GM12878 (cell line): ENCODE measurements around the gene CPD. TPM values are rescaled to one million over a fixed set of nuclear protein-coding genes. Genes with fewer than 3 reads are reported as not detected.

Experiments used
- ATAC-seq: fragments of 200-7000 bp; cut with Tn5 transposase; 3 replicates; pipeline ENCODE4 v1.9.1; 2020; ENCODE audit warnings: mild to moderate bottlenecking, moderate library complexity
- BruUV-seq: library from RNA; stranded (reverse); fragments of 400-500 nt; replicated peaks from 2 replicates; lab custom pipeline; 2021; lab: Mats Ljungman, UMichigan
- CTCF ChIA-PET: fragments of 300-600 bp; sonication (Branson Sonifier 250); formaldehyde crosslinking; extraction: SDS; loops from one replicate; lab custom pipeline; 2021; ENCODE audit warnings: inconsistent platforms; lab: Yijun Ruan, JAX
- POLR2A ChIA-PET: fragments of 350-600 bp; formaldehyde crosslinking; extraction: SDS; loops from one replicate; lab custom pipeline; 2021; ENCODE audit warnings: inconsistent platforms; lab: Charles Lee
- RAD21 ChIA-PET: fragments of 300-600 bp; sonication (Branson Sonifier 250); formaldehyde crosslinking; loops from one replicate; lab custom pipeline; 2023; ENCODE audit warnings: antibody characterized with exemption; ENCODE audit not compliant: unreplicated experiment; lab: Charles Lee
- SMC1A ChIA-PET: fragments of 300-600 bp; sonication (Branson Sonifier 250); formaldehyde crosslinking; loops from one replicate; lab custom pipeline; 2023; ENCODE audit not compliant: unreplicated experiment, uncharacterized antibody; lab: Charles Lee
- DNase-seq: peaks from one replicate; pipeline ENCODE4 v3.0.0-alpha.2; 2011; ENCODE audit warnings: low read depth, low spot score
- FAIRE-seq: peaks from 3 replicates; lab custom pipeline; 2011; peaks lifted over from hg19 to GRCh38; lab: Jason Lieb, UNC
- H2AFZ ChIP-seq: 2 replicates; pipeline ENCODE4 v1.6.0; 2011; ENCODE audit warnings: low read depth, low read length, control low read depth; ENCODE audit not compliant: control insufficient read depth
- H3K27ac ChIP-seq: 2 replicates; pipeline ENCODE4 v1.5.1; 2011; ENCODE audit warnings: control low read depth; ENCODE audit not compliant: control insufficient read depth, insufficient read depth
- H3K27me3 ChIP-seq, 2 experiments: replicated peaks in 1 of 2; 2 replicates each; pipeline versions ENCODE4 v1.6.0 to v1.6.1; 2011; ENCODE audit warnings: low read length in 1 of 2; ENCODE audit not compliant: control insufficient read depth in 2 of 2, insufficient read depth in 2 of 2
- H3K36me3 ChIP-seq, 2 experiments: 2 replicates each; pipeline ENCODE4 v1.5.1; 2011; ENCODE audit warnings: low read length in 1 of 2; ENCODE audit not compliant: control insufficient read depth in 2 of 2, insufficient read depth in 2 of 2
- H3K4me1 ChIP-seq: 2 replicates; pipeline ENCODE4 v1.6.1; 2011; ENCODE audit warnings: mild to moderate bottlenecking, low read length, moderate library complexity, mixed read lengths; ENCODE audit not compliant: control insufficient read depth, insufficient read depth
- H3K4me2 ChIP-seq: 2 replicates; pipeline ENCODE4 v1.6.0; 2011; ENCODE audit warnings: control low read depth; ENCODE audit not compliant: control insufficient read depth, insufficient read depth
- H3K4me3 ChIP-seq: fragments of 200-600 bp; sonication (generic); 2 replicates; pipeline ENCODE4 v1.5.1; 2016
- H3K79me2 ChIP-seq: 2 replicates; pipeline ENCODE4 v1.6.0; 2011; ENCODE audit warnings: low read length; ENCODE audit not compliant: control insufficient read depth, insufficient read depth
- H3K9ac ChIP-seq: 2 replicates; pipeline ENCODE4 v1.8.0; 2011; ENCODE audit warnings: low read length, control low read depth, mixed read lengths; ENCODE audit not compliant: control insufficient read depth, insufficient read depth
- H3K9me3 ChIP-seq: replicated peaks from 3 replicates; pipeline ENCODE4 v1.5.1; 2011; ENCODE audit warnings: mild to moderate bottlenecking, low read length; ENCODE audit not compliant: control insufficient read depth, insufficient read depth
- H4K20me1 ChIP-seq: 2 replicates; pipeline ENCODE4 v1.6.0; 2011; ENCODE audit not compliant: control insufficient read depth, insufficient read depth
- CHD4 ChIP-seq: fragments of 200-600 bp; sonication (generic); IDR thresholded peaks from 2 replicates; pipeline ENCODE4 v1.6.1; 2016; ENCODE audit warnings: mild to moderate bottlenecking
- KAT2A ChIP-seq: conservative IDR thresholded peaks from 2 replicates; pipeline ENCODE4 v1.6.1; 2011; ENCODE audit warnings: low read depth, low read length; ENCODE audit not compliant: control insufficient read depth
- KDM1A ChIP-seq: fragments of 200-600 bp; sonication (generic); IDR thresholded peaks from 2 replicates; pipeline ENCODE4 v1.6.1; 2016; ENCODE audit warnings: borderline replicate concordance
- NFYA ChIP-seq: IDR thresholded peaks from 2 replicates; pipeline ENCODE4 v1.6.1; 2011; ENCODE audit warnings: low read depth, mild to moderate bottlenecking, low read length, improper control_type of control experiment, borderline replicate concordance
- SP1 ChIP-seq: IDR thresholded peaks from one replicate; pipeline ENCODE4 v1.6.1; 2011; ENCODE audit warnings: low read depth, low read length
- ZNF217 ChIP-seq: fragments of 450-650 bp; IDR thresholded peaks from 2 replicates; pipeline ENCODE4 v1.6.1; 2017; ENCODE audit warnings: antibody characterized with exemption, mild to moderate bottlenecking
- ZSCAN29 ChIP-seq: fragments of 450-650 bp; IDR thresholded peaks from 2 replicates; pipeline ENCODE4 v1.6.1; 2017; ENCODE audit warnings: mild to moderate bottlenecking, moderate library complexity
- WGBS: methylation state at CpG from one replicate; pipeline ENCODE4 v1.1.6; 2016; ENCODE audit warnings: low lambda C conversion rate; ENCODE audit not compliant: insufficient replicate concordance, insufficient coverage; ENCODE audit errors: missing lambda C conversion rate; 5-methylcytosine and 5-hydroxymethylcytosine counted together
- in situ Hi-C: fragments of 300-500 bp; cut with MboI; formaldehyde crosslinking; loops from 9 replicates; pipeline ENCODE4 v1.14.3; 2018; ENCODE audit warnings: mixed read lengths
- intact Hi-C: fragments of 100-400 bp; cut with micrococcal nuclease; formaldehyde crosslinking; loops from one replicate; pipeline ENCODE4 v1.14.2; 2022; ENCODE audit not compliant: unreplicated experiment
- polyA plus RNA-seq, 11 experiments: library from polyadenylated mRNA; depleted of rRNA in 4 of 11; unstranded in 6 of 11; stranded (reverse) in 5 of 11; fragments of >200 nt; fragmentation: Nextera tagmentation in 4 of 11; fragmentation: Illumina TruSeq in 1 of 11; extraction: Ambion mirVana in 4 of 11; extraction: Trizol in 1 of 11; gene quantifications; 1 replicate in 1 of 11; 2 replicates in 10 of 11; pipeline versions ENCODE4 v1.2.1 to v1.2.3, GENCODE V29; 2011 to 2016; ENCODE audit warnings: inconsistent platforms in 2 of 11, missing spikeins in 2 of 11, low read depth in 1 of 11
- total RNA-seq, 4 experiments: library from RNA; depleted of rRNA in 3 of 4; stranded (reverse); fragments of >200 nt in 3 of 4; fragmentation: Illumina TruSeq in 1 of 4; extraction: Trizol in 1 of 4; gene quantifications; 2 replicates each; pipeline versions ENCODE4 v1.2.1 to v1.2.3, GENCODE V29; 2013 to 2021
- TF ChIP-seq, protein P1 (sequence below): fragments of 450-650 bp; IDR thresholded peaks from 2 replicates; pipeline ENCODE4 v1.6.1; 2017; ENCODE audit warnings: mild to moderate bottlenecking
- TF ChIP-seq, protein P2 (sequence below): fragments of 450-650 bp; formaldehyde crosslinking; IDR thresholded peaks from 2 replicates; pipeline ENCODE4 v1.4.0; 2022; ENCODE audit warnings: mild to moderate bottlenecking, moderate library complexity

Gene CPD
- total and polyA plus RNA-seq, 10 of the 15 experiments (the other 5 are each of a cell fraction or from before 2014, with no cell fraction given), result 3.5 to 24.2 (median 15.7) TPM

DNA sequence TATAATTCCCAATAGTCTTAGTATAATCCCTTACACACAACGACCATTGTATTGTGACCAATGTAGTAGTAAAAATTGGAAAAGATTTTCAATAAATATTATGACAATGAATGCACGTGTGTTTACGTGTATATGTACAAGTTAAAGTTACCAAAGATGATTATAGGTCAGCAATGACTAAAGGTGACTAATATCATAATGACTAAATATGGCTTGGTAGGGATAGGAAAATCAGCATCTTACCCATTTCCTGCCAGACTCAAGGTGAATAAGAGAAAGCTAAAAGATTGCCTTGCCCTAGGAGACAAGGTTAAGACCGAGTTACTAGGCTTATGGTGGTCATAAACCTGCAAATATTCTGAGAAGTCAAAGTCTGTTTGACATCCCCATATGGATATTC is 34.4 kb downstream of the CPD start:
- BruUV-seq, result no TSS peak
- no peak for ATAC-seq
- TF ChIP-seq KAT2A (no peak), SP1 (no peak), KDM1A (no peak), ZSCAN29 (no peak), NFYA (no peak), ZNF217 (no peak), CHD4 (no peak)
- TF ChIP-seq, protein P1, sequence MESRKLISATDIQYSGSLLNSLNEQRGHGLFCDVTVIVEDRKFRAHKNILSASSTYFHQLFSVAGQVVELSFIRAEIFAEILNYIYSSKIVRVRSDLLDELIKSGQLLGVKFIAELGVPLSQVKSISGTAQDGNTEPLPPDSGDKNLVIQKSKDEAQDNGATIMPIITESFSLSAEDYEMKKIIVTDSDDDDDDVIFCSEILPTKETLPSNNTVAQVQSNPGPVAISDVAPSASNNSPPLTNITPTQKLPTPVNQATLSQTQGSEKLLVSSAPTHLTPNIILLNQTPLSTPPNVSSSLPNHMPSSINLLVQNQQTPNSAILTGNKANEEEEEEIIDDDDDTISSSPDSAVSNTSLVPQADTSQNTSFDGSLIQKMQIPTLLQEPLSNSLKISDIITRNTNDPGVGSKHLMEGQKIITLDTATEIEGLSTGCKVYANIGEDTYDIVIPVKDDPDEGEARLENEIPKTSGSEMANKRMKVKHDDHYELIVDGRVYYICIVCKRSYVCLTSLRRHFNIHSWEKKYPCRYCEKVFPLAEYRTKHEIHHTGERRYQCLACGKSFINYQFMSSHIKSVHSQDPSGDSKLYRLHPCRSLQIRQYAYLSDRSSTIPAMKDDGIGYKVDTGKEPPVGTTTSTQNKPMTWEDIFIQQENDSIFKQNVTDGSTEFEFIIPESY, result no peak
- TF ChIP-seq, protein P2, sequence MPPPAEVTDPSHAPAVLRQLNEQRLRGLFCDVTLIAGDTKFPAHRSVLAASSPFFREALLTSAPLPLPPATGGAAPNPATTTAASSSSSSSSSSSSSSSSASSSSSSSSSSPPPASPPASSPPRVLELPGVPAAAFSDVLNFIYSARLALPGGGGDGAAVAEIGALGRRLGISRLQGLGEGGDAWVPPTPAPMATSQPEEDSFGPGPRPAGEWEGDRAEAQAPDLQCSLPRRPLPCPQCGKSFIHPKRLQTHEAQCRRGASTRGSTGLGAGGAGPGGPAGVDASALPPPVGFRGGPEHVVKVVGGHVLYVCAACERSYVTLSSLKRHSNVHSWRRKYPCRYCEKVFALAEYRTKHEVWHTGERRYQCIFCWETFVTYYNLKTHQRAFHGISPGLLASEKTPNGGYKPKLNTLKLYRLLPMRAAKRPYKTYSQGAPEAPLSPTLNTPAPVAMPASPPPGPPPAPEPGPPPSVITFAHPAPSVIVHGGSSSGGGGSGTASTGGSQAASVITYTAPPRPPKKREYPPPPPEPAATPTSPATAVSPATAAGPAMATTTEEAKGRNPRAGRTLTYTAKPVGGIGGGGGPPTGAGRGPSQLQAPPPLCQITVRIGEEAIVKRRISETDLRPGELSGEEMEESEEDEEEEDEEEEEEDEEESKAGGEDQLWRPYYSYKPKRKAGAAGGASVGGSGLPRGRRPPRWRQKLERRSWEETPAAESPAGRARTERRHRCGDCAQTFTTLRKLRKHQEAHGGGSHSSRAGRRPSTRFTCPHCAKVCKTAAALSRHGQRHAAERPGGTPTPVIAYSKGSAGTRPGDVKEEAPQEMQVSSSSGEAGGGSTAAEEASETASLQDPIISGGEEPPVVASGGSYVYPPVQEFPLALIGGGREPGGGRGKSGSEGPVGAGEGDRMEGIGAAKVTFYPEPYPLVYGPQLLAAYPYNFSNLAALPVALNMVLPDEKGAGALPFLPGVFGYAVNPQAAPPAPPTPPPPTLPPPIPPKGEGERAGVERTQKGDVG (CRISPR knock-in tag), result no peak

More for the DNA sequence above, 34.4 kb downstream of the CPD start:
- no peaks in the 10 kb centered on the region for H3K9me3 ChIP-seq
- no peak overlapping the region for H2AFZ ChIP-seq
- no peak overlapping the region for H3K9ac ChIP-seq
- SMC1A ChIA-PET, result no interaction called here
- H4K20me1 ChIP-seq, result no peaks in the 10 kb centered on the region
- H3K79me2 ChIP-seq, result no peaks in the 10 kb centered on the region
- no peak overlapping the region for H3K4me3 ChIP-seq
- H3K27me3 ChIP-seq, result no peaks in the 10 kb centered on the region
- H3K4me2 ChIP-seq, result no peak overlapping the region
- CTCF ChIA-PET, result no interaction called here
- H3K36me3 ChIP-seq, result no peaks in the 10 kb centered on the region
- H3K4me1 ChIP-seq, result no peaks in the 10 kb centered on the region
- no peak overlapping the region for H3K27ac ChIP-seq
- DNase-seq, result no peak
- FAIRE-seq, result no peak
- RAD21 ChIA-PET, result no interaction called here
- intact Hi-C loops (no loop called here), in situ Hi-C loops (no loop called here)
- 25% methylated on average over 4 of the region's 4 CpGs for WGBS
- POLR2A ChIA-PET, result no interaction called here
